ENCODE results near the gene RYR2. TPM values are rescaled to one million over a fixed set of nuclear protein-coding genes. Genes with fewer than 3 reads are reported as not detected.

Gene RYR2
- total RNA-seq, 1 donor from 2014 or later: not detected

GRCh38 chr1:237471956-237472355, 430.0 kb downstream of the RYR2 start:
- no peak for DNase-seq (ENCODE audit: low read depth)
- H3K27me3 ChIP-seq (ENCODE audit: control insufficient read depth, insufficient read depth, low read length): no peaks in the 10 kb centered on the region
- H3K36me3 ChIP-seq (ENCODE audit: control insufficient read depth, insufficient read depth, low read length): no peaks in the 10 kb centered on the region
- no peak for TF ChIP-seq CTCF (IDR thresholded peaks at IDR 0.05; ENCODE audit: insufficient read depth, low read length, poor library complexity, severe bottlenecking)
- H3K4me3 ChIP-seq (ENCODE audit: low read depth, low read length): no peak overlapping the region

- no peak for TF ChIP-seq CTCF (IDR thresholded peaks at IDR 0.05; ENCODE audit: insufficient read depth, low read length, poor library complexity, severe bottlenecking)
Observed at GRCh38 chr1:237473854-237474253, 431.9 kb downstream of the RYR2 start.

GRCh38 chr1:237478082-237478481, 436.1 kb downstream of the RYR2 start:
- TF ChIP-seq CTCF (IDR thresholded peaks at IDR 0.05; ENCODE audit: insufficient read depth, low read length, poor library complexity, severe bottlenecking): no peak
- no peaks in the 10 kb centered on the region for H3K36me3 ChIP-seq (ENCODE audit: control insufficient read depth, insufficient read depth, low read length)
- H3K27me3 ChIP-seq (ENCODE audit: control insufficient read depth, insufficient read depth, low read length): no peaks in the 10 kb centered on the region
- DNase-seq (ENCODE audit: low read depth): no peak
- no peak overlapping the region for H3K4me3 ChIP-seq (ENCODE audit: low read depth, low read length)

More at GRCh38 chr1:237473854-237474253, 431.9 kb downstream of the RYR2 start:
- no peak for DNase-seq (ENCODE audit: low read depth)
- no peaks in the 10 kb centered on the region for H3K27me3 ChIP-seq (ENCODE audit: control insufficient read depth, insufficient read depth, low read length)
- H3K36me3 ChIP-seq (ENCODE audit: control insufficient read depth, insufficient read depth, low read length): no peaks in the 10 kb centered on the region
- no peak overlapping the region for H3K4me3 ChIP-seq (ENCODE audit: low read depth, low read length)

- no peak for TF ChIP-seq CTCF (IDR thresholded peaks at IDR 0.05; ENCODE audit: insufficient read depth, low read length, poor library complexity, severe bottlenecking)
- no peaks in the 10 kb centered on the region for H3K36me3 ChIP-seq (ENCODE audit: control insufficient read depth, insufficient read depth, low read length)
- DNase-seq (ENCODE audit: low read depth): no peak
- no peak overlapping the region for H3K4me3 ChIP-seq (ENCODE audit: low read depth, low read length)
- no peaks in the 10 kb centered on the region for H3K27me3 ChIP-seq (ENCODE audit: control insufficient read depth, insufficient read depth, low read length)
Observed at GRCh38 chr1:237478842-237479241, 436.9 kb downstream of the RYR2 start.

GRCh38 chr1:237482777-237483176, 440.8 kb downstream of the RYR2 start:
- no peak for DNase-seq (ENCODE audit: low read depth)
- H3K36me3 ChIP-seq (ENCODE audit: control insufficient read depth, insufficient read depth, low read length): no peaks in the 10 kb centered on the region
- no peaks in the 10 kb centered on the region for H3K27me3 ChIP-seq (ENCODE audit: control insufficient read depth, insufficient read depth, low read length)
- no peak overlapping the region for H3K4me3 ChIP-seq (ENCODE audit: low read depth, low read length)
- TF ChIP-seq CTCF (IDR thresholded peaks at IDR 0.05; ENCODE audit: insufficient read depth, low read length, poor library complexity, severe bottlenecking): no peak

- Histone ChIP-seq H3K4me3 (ENCODE audit: low read depth, low read length) (no peak overlapping the region), H3K36me3 (ENCODE audit: control insufficient read depth, insufficient read depth, low read length) (no peaks in the 10 kb centered on the region), H3K27me3 (ENCODE audit: control insufficient read depth, insufficient read depth, low read length) (no peaks in the 10 kb centered on the region)
- DNase-seq (ENCODE audit: low read depth): no peak
- no peak for TF ChIP-seq CTCF (IDR thresholded peaks at IDR 0.05; ENCODE audit: insufficient read depth, low read length, poor library complexity, severe bottlenecking)
Observed at GRCh38 chr1:237492359-237492758, 450.4 kb downstream of the RYR2 start.
